Fibroblast of gingiva (primary cell): ENCODE results near the gene KCTD5.
A peak's percentile ranks its signal among the peaks of the same experiment; 100 is the strongest.
"Not testable (repeated sequence)": the region's sequence is repeated elsewhere in the genome, so short reads cannot be mapped to it uniquely, and the experiment has no call there.

Experiments used
- DNase-seq: peaks from one replicate; pipeline ENCODE4 v3.0.0-alpha.2; 2011; ENCODE audit warnings: low read depth

Gene KCTD5

GRCh38 chr16:2682209-2683021 is at the start of gene KCTD5:
TSS of gene KCTD5 (plus strand) at chr16:2682523. CDS start at chr16:2682549, 26 bp downstream.
- peak; percentile 95 for DNase-seq

GRCh38 chr16:2639071-2639721 is 43.1 kb upstream of the KCTD5 start:
- DNase-seq: not testable (repeated sequence)

- not testable (repeated sequence) for DNase-seq
These were observed 42.6 kb upstream of the KCTD5 start for GRCh38 chr16:2639722-2640072.

- DNase-seq: not testable (repeated sequence)
These were observed 39.8 kb upstream of the KCTD5 start for GRCh38 chr16:2642561-2642960.

GRCh38 chr16:2644754-2645453 is 37.4 kb upstream of the KCTD5 start:
- not testable (repeated sequence) for DNase-seq

GRCh38 chr16:2651268-2651871 is 31.0 kb upstream of the KCTD5 start:
- DNase-seq: not testable (repeated sequence)

- not testable (repeated sequence) for DNase-seq
These were observed 28.4 kb upstream of the KCTD5 start for GRCh38 chr16:2653915-2654314.

GRCh38 chr16:2654949-2655348 is 27.4 kb upstream of the KCTD5 start:
- DNase-seq: not testable (repeated sequence)

GRCh38 chr16:2656985-2657384 is 25.3 kb upstream of the KCTD5 start:
- no peak for DNase-seq

GRCh38 chr16:2657803-2658202 is 24.5 kb upstream of the KCTD5 start:
- DNase-seq: not testable (repeated sequence)

- DNase-seq: not testable (repeated sequence)
These were observed 22.8 kb upstream of the KCTD5 start for GRCh38 chr16:2659560-2659959.

- not testable (repeated sequence) for DNase-seq
These were observed 22.2 kb upstream of the KCTD5 start for GRCh38 chr16:2660014-2660662.

GRCh38 chr16:2660755-2661373 is 21.5 kb upstream of the KCTD5 start:
- DNase-seq: not testable (repeated sequence)

GRCh38 chr16:2663553-2664546 is 18.5 kb upstream of the KCTD5 start:
- DNase-seq: no peak

- no peak for DNase-seq
These were observed 17.7 kb upstream of the KCTD5 start for GRCh38 chr16:2664574-2664982.

GRCh38 chr16:2666671-2667070 is 15.7 kb upstream of the KCTD5 start:
- DNase-seq: not testable (repeated sequence)

- not testable (repeated sequence) for DNase-seq
These were observed 12.7 kb upstream of the KCTD5 start for GRCh38 chr16:2669587-2669986.

- DNase-seq: peak; percentile 48
These were observed 12.3 kb upstream of the KCTD5 start for GRCh38 chr16:2670017-2670416.

GRCh38 chr16:2671193-2671592 is 11.1 kb upstream of the KCTD5 start:
- DNase-seq: not testable (repeated sequence)

GRCh38 chr16:2671741-2672140 is 10.6 kb upstream of the KCTD5 start:
- no peak for DNase-seq
